Medulla oblongata (tissue), 1 donor: Measurements from ENCODE around the gene CDIPT.
A peak's percentile ranks its signal among the peaks of the same experiment; 100 is the strongest.
"Not testable (repeated sequence)": the region's sequence is repeated elsewhere in the genome, so short reads cannot be mapped to it uniquely, and the experiment has no call there.

Experiments used
- DNase-seq: peaks from one replicate; pipeline ENCODE4 v3.0.0-alpha.2; 2015; ENCODE audit errors: extremely low spot score

Gene CDIPT, protein sequence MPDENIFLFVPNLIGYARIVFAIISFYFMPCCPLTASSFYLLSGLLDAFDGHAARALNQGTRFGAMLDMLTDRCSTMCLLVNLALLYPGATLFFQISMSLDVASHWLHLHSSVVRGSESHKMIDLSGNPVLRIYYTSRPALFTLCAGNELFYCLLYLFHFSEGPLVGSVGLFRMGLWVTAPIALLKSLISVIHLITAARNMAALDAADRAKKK

DNA sequence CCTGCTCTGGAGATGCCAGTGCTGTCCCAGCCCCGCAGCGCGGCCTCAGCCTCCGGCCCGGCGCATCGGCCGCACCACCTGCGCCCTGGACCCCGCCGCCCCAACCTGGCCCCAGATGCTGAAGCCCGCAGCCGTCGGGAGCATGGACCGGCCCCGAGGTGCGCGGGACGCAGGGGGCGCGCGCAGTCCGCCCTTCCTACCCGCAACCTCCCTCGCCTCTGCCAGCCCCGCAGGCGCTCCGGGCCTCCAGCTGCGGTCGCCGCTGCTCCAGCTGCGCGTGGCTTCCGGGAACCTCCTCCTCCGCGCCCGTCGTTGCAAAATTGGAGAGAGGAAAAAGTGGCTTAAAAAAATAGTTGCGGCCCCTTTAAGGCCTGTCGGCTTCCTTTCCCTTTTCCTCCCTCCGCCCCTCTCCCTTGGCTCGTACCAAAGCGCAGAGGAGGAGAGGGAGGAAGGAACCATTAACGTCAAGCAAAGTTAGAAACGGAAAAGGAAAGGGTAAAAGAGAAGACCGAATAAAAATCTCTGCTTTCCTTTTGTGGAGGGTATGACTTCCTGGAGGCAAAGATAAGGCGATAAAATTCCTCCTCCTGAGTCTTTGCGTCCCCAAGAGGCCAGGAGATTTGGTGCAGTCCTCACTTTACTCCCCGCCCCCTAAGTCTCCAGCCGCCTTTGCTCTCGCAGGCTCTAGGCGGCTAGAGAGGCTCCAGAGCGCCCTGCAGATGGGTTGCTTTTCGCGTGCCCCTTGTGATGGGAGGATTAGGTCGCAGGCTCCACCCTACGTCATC lies at the start of gene CDIPT:
Gene CDIPT (minus strand): TSS at position 343 of the 785 bp plus-strand sequence. CDS start 369 bp downstream, outside the sequence.
- DNase-seq, result peak; percentile 98

DNA sequence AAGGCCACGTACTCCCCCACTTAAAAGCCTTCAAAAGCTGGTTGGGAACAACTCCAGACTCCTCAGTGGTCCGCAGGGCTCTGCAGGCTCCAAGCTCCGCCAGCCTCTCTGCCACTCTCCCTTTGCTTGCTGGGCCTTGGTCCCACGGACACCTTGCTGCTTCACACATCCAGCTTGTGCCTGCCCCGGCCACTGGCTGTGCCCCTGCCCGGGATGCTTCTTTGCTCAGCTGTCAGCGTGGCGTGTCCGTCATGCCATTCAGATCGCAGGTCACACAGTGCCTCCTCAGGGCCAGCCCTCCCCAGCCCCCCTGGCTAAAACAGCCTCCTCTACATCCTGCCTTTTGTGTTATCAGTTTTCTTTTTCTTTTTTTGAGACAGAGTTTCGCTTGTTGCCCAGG lies 49.1 kb upstream of the CDIPT start:
- no peak for DNase-seq

DNA sequence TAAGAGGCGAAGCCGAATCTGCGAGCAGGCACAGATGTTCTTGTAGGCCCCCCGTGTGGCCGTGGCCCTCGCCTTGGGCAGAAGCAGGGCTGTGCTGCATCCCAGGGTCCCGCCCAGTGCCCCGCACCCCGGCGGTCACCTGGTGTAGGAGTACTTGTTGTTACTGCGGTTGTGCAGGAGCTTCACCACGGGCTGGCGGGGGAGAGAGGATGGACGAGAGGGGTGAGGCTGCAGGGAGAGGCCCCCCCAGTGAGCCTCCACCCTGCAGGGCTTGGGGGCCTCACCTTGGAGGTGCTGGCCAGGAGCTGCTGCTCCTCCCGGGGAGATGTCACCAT lies 48.6 kb upstream of the CDIPT start:
- DNase-seq, result no peak

- no peak for DNase-seq
Observed at GRCh38 chr16:29910819-29911675, 48.0 kb upstream of the CDIPT start.

- not testable (repeated sequence) for DNase-seq
Observed at GRCh38 chr16:29909851-29910250, 46.8 kb upstream of the CDIPT start.

GRCh38 chr16:29909391-29909790 lies 46.4 kb upstream of the CDIPT start:
- DNase-seq, result no peak

DNA sequence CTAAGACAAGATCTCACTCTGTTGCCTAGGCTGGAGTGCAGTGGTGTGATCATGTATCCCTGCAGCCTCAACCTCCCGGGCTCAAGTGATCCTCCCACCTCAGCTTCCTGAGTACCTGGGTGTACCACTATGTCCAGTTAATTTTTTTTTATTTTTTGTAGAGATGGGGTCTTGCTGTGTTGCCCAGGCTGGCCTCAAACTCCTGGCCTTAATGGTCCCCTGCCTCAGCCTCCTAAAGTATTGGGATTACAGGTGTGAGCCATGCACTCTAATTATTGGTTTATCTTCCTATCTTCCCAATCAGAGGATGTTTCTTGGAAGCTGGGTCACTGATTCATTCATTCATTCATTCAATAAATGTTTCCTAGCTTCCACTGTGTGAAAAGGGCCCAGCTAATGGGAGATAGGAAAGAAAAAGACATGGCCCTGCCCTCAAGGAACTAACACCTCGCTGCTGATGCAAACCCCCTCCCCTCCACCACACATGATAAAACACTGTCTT lies 45.7 kb upstream of the CDIPT start:
- no peak for DNase-seq

DNA sequence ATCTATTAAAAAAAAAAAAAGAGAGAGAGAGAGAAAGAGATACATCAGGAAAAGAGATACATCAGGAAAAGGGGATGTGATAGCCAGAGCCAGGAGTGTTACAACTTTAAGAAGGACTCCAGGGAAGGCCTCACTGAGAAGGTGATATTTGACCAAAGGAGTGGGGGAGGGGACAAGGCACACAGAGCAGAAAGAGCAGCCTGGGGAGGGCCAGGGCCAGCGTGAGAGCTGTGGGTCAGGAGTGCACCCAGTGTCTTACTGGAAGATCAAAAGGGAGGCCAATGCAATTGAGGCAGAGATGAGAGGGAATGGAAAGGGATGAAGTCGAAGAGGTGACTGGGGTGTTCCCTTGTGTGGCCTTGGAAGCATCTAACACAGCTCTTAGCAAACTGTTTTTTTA lies 44.9 kb upstream of the CDIPT start:
- DNase-seq, result no peak

GRCh38 chr16:29906520-29907244 lies 43.7 kb upstream of the CDIPT start:
- no peak for DNase-seq

GRCh38 chr16:29905668-29906067 lies 42.6 kb upstream of the CDIPT start:
- DNase-seq, result no peak

- DNase-seq, result no peak
Observed at GRCh38 chr16:29904947-29905346, 41.9 kb upstream of the CDIPT start.

DNA sequence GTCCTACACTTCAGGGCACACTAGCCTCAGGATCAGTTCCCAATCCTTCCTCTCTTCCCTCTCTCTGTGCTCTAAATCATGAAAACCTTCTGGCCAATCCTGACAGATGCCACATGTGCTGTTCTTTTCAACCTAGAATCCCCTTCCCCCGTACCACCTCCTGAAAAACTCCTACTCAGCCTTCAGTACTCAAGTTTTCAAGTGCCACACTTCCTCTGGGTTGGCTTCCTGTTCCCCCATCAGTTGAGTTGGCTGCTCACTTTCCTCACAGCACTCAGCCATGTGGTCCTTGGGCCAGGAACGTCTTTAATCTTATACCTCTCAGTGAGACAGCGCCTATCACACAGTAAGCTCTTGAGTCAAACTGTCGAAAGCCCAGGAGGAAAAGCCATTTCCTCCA lies 40.6 kb upstream of the CDIPT start:
- DNase-seq, result no peak

GRCh38 chr16:29901607-29901945 lies 38.5 kb upstream of the CDIPT start:
- DNase-seq, result no peak

DNA sequence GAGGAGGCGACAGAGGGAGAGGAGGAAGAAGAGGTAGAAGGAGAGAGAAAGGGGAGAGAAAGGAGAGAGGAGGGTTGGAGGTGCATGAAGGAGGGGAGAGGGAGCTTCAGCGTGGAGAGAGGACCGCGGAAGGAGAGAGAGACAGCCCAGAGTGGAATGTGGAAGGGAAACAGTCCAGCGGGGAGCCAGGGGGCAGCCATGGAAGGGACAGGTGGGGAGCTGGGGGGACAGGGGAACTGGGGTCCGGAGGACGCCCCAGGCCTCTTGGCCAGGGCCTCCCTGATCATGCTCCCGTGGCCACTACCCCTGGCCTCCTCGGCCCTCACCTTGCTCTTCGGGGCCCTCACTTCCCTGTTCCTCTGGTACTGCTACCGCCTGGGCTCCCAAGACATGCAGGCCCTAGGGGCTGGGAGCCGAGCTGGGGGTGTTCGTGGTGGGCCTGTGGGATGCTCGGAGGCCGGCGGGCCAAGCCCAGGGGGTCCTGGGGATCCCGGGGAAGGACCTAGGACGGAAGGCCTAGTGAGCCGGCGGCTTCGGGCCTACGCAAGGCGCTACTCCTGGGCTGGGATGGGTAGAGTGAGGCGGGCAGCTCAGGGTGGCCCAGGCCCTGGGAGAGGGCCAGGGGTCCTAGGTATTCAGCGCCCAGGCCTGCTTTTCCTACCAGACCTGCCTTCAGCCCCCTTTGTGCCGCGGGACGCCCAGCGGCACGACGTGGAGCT lies 38.0 kb upstream of the CDIPT start:
- DNase-seq, result no peak

- DNase-seq, result peak; percentile 86
Observed at GRCh38 chr16:29900102-29900887, 37.3 kb upstream of the CDIPT start, which contains the start of gene ASPHD1. ASPHD1 (plus strand) TSS chr16:29900488; CDS start chr16:29900972, 484 bp downstream.

DNA sequence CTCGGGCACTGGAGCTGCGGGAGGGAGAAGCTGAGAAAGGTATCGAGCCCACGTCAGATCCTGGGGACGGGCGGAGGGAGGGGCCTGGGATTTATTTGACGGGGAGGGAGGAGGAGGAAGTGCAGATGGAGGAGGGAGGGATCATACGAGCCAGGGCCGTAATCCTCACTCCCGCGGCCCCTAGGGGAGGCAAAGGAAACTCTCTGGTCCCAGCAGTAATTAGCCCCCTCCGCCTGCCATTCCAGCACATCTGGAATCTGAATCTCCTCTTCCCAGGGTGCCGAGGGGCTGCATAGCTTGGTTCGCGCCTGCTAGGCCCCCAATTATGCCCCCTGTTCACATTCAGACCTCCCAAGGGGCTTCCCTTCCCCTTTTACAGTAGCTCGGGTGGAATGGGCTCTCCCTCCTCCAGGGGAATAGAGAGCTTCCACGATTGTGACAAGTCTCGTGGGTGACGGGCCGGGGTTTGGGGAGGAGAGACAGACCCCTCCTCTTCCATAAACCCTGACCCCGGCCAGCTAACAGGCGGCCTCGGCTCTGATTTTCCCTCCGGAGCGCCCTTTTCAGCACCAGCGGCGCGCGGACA lies 36.6 kb upstream of the CDIPT start, which contains the start of gene SEZ6L2:
Gene SEZ6L2 (minus strand): TSS at position 35 of the 586 bp plus-strand sequence. CDS start 531 bp downstream, outside the sequence.
- peak; percentile 81 for DNase-seq

DNA sequence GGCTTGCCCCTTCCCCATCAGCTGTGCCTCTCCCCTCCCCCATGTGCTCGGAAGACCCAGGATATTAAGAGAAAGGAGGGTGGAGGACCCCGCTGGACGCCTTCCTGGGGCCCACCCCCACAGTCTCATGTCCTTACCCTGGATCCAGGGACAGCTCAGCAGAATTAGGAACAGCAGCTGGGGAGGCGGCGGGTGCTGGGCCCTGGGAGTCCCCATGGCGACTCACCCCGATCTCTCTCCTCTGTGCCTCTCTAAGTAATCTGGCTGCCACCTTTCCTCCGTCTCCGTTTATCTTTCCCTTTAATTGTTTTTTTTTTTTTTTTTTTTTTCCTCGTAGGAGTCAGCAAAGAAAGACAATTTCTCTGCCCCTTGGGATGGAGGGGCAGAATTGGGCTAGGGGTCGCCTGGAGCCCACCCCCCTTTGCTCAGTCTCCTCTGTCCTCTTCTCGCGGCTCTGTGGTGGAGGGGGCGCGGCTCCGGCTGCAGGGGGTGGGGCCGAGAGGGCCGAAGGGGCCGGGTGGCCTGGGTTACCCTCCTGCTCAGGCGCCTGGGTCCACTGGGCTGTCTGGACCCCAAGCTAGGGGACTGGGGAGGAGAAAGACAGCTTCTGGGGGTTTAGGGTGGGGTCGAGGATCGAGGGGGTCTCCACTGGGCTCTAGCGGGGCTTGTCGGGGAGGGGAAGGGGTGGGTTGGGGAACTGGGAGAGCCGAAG lies 35.9 kb upstream of the CDIPT start:
- no peak for DNase-seq

- DNase-seq, result no peak
Observed at GRCh38 chr16:29898135-29898803, 35.2 kb upstream of the CDIPT start.
